ENCODE results near the gene XPA.

The XPA gene

DNA sequence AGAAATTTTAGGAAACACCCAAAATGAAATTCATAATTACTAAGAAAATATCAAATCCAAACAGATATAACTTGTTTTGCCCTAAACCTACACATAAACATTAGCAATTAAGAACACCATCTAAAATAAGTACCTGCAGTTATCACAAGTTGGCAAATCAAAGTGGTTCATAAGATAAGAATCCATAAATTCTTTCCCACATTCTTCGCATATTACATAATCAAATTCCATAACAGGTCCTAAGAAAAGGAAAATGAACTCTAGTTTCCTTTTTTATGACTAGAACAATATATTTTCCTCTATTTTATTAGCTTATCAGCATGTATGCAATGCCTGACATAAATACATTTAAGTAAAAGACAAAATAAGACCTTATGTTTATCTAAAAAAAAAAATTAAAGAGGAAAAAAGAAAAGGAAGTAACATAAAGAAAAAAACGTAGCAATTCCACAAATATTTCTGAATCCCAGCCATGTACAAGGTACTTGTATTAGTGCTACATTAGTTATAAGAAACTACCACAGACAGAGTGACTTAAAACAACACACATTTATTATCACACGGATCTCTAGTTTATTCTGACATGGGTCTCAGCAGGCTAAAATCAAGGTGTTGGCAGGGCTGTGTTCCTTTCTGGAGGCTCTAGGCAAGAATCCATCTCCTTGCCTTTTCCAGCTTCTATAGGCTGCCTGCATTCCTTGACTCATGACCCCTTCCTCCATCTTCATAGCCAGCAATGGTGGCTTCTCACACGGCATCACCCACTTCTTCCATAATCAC, 7.5 kb downstream of the XPA start:
- TF ChIP-seq TEAD4 (IDR thresholded peaks at IDR 0.05), result peak; percentile 54; the same call in 1 of the 2 replicates
- TF ChIP-seq, protein P1, sequence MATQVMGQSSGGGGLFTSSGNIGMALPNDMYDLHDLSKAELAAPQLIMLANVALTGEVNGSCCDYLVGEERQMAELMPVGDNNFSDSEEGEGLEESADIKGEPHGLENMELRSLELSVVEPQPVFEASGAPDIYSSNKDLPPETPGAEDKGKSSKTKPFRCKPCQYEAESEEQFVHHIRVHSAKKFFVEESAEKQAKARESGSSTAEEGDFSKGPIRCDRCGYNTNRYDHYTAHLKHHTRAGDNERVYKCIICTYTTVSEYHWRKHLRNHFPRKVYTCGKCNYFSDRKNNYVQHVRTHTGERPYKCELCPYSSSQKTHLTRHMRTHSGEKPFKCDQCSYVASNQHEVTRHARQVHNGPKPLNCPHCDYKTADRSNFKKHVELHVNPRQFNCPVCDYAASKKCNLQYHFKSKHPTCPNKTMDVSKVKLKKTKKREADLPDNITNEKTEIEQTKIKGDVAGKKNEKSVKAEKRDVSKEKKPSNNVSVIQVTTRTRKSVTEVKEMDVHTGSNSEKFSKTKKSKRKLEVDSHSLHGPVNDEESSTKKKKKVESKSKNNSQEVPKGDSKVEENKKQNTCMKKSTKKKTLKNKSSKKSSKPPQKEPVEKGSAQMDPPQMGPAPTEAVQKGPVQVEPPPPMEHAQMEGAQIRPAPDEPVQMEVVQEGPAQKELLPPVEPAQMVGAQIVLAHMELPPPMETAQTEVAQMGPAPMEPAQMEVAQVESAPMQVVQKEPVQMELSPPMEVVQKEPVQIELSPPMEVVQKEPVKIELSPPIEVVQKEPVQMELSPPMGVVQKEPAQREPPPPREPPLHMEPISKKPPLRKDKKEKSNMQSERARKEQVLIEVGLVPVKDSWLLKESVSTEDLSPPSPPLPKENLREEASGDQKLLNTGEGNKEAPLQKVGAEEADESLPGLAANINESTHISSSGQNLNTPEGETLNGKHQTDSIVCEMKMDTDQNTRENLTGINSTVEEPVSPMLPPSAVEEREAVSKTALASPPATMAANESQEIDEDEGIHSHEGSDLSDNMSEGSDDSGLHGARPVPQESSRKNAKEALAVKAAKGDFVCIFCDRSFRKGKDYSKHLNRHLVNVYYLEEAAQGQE (IDR thresholded peaks at IDR 0.05; ENCODE audit: low read depth), result no peak
- TF ChIP-seq FOXM1 (IDR thresholded peaks at IDR 0.05; ENCODE audit: borderline replicate concordance, low read depth), result no peak

DNA sequence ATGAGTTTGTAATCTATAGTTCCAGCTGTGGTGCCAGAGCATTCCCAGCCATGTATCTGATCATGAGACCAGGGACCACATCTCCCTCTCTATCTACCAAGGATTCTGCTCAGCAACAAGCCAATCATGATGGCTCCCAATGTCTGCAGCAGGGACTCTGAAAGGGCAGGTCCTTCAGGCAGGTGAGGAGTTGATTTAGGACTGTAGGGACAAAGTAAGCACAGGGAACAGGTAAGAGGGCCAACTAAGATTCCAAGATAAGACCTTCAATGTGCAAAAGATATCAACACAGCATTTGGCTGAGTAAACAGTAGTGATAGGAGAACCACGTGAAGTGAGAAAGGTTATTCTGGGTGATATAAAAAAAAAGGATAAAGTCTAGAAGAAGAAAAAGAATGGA, 8.5 kb downstream of the XPA start:
- TF ChIP-seq ZBTB7A (IDR thresholded peaks at IDR 0.05; ENCODE audit: low read depth), result no peak
- TF ChIP-seq, protein P2, sequence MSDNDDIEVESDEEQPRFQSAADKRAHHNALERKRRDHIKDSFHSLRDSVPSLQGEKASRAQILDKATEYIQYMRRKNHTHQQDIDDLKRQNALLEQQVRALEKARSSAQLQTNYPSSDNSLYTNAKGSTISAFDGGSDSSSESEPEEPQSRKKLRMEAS (IDR thresholded peaks at IDR 0.05), result no peak
- no peak for TF ChIP-seq FOXM1 (IDR thresholded peaks at IDR 0.05; ENCODE audit: borderline replicate concordance, low read depth)
- TF ChIP-seq TAF1 (IDR thresholded peaks at IDR 0.05; ENCODE audit: low read depth), result no peak
- TF ChIP-seq NFIC (IDR thresholded peaks at IDR 0.05), result no peak
- TF ChIP-seq YY1 (IDR thresholded peaks at IDR 0.05; ENCODE audit: low read depth), result no peak
- no peak for TF ChIP-seq CEBPB (IDR thresholded peaks at IDR 0.05)
- TF ChIP-seq CREB1 (IDR thresholded peaks at IDR 0.05; ENCODE audit: low read depth), result no peak
- no peak for TF ChIP-seq RAD21 (IDR thresholded peaks at IDR 0.05; ENCODE audit: low read depth)

GRCh38 chr9:97682242-97682641, 14.9 kb downstream of the XPA start:
- TF ChIP-seq EP300 (IDR thresholded peaks at IDR 0.05; ENCODE audit: borderline replicate concordance) (no peak), ZBTB7A (IDR thresholded peaks at IDR 0.05; ENCODE audit: low read depth) (no peak), USF1 (IDR thresholded peaks at IDR 0.05) (no peak), TEAD4 (IDR thresholded peaks at IDR 0.05) (no peak), TCF12 (IDR thresholded peaks at IDR 0.05; ENCODE audit: low read depth) (no peak)
- TF ChIP-seq, protein P1 (IDR thresholded peaks at IDR 0.05; ENCODE audit: low read depth), result no peak

- TF ChIP-seq TAF1 (IDR thresholded peaks at IDR 0.05; ENCODE audit: low read depth) (no peak), RAD21 (IDR thresholded peaks at IDR 0.05; ENCODE audit: low read depth) (no peak), CEBPB (IDR thresholded peaks at IDR 0.05) (no peak), CREB1 (IDR thresholded peaks at IDR 0.05; ENCODE audit: low read depth) (no peak), EP300 (IDR thresholded peaks at IDR 0.05; ENCODE audit: borderline replicate concordance) (no peak), TCF12 (IDR thresholded peaks at IDR 0.05; ENCODE audit: low read depth) (no peak), NFIC (IDR thresholded peaks at IDR 0.05) (no peak), FOXM1 (IDR thresholded peaks at IDR 0.05; ENCODE audit: borderline replicate concordance, low read depth) (no peak), ZBTB7A (IDR thresholded peaks at IDR 0.05; ENCODE audit: low read depth) (no peak), TEAD4 (IDR thresholded peaks at IDR 0.05) (no peak), EGR1 (IDR thresholded peaks at IDR 0.05) (no peak)
- TF ChIP-seq, protein P2 (IDR thresholded peaks at IDR 0.05), result no peak
- TF ChIP-seq, protein P1 (IDR thresholded peaks at IDR 0.05; ENCODE audit: low read depth), result no peak
Observed at GRCh38 chr9:97675655-97676054, 21.5 kb downstream of the XPA start.

DNA sequence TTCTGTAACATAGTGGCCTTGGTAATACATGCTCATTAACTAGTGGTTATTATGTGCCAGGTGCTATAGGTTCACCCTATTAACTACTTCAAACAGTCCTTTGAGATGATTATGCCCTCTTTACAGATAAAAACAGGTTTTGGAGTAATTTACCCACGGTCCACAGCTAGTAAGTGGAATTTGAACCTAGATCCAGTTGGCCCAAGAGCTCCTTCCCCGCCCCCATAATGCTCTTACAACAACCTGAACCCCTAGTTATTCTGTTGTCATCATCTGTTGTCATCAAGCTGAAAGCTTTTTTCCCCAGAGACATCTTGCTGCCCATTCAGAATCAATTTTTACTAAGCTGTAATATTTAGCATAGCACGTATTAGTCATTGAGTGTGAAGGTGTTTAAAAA, 23.2 kb downstream of the XPA start:
- TF ChIP-seq, protein P2 (IDR thresholded peaks at IDR 0.05), result no peak
- no peak for TF ChIP-seq TAF1 (IDR thresholded peaks at IDR 0.05; ENCODE audit: low read depth)
- no peak for TF ChIP-seq CEBPB (IDR thresholded peaks at IDR 0.05)
- TF ChIP-seq EP300 (IDR thresholded peaks at IDR 0.05; ENCODE audit: borderline replicate concordance), result no peak
- no peak for TF ChIP-seq USF1 (IDR thresholded peaks at IDR 0.05)
- TF ChIP-seq NFIC (IDR thresholded peaks at IDR 0.05), result no peak
- no peak for TF ChIP-seq FOXM1 (IDR thresholded peaks at IDR 0.05; ENCODE audit: borderline replicate concordance, low read depth)
- TF ChIP-seq TCF12 (IDR thresholded peaks at IDR 0.05; ENCODE audit: low read depth), result no peak
- TF ChIP-seq EGR1 (IDR thresholded peaks at IDR 0.05), result no peak
- no peak for TF ChIP-seq RAD21 (IDR thresholded peaks at IDR 0.05; ENCODE audit: low read depth)
- no peak for TF ChIP-seq YY1 (IDR thresholded peaks at IDR 0.05; ENCODE audit: low read depth)
- TF ChIP-seq TEAD4 (IDR thresholded peaks at IDR 0.05), result no peak
- TF ChIP-seq, protein P1 (IDR thresholded peaks at IDR 0.05; ENCODE audit: low read depth), result no peak
- no peak for TF ChIP-seq CREB1 (IDR thresholded peaks at IDR 0.05; ENCODE audit: low read depth)
- TF ChIP-seq ZBTB7A (IDR thresholded peaks at IDR 0.05; ENCODE audit: low read depth), result no peak
